ENCODE results near the gene TBX1.

The TBX1 gene

GRCh38 chr22:19815093-19815822, 54.7 kb downstream of the TBX1 start:
- H3K9me3 ChIP-seq: no peaks in the 10 kb centered on the region
- no peak for DNase-seq
- H3K36me3 ChIP-seq: no peaks in the 10 kb centered on the region
- H3K4me1 ChIP-seq: peaks cover 8% of the 10 kb centered on the region; the same call in 1 of the 2 replicates
- TF ChIP-seq CTCF (IDR thresholded peaks at IDR 0.05; ENCODE audit: low read depth, low read length): no peak
- H3K27me3 ChIP-seq: no peaks in the 10 kb centered on the region
- H3K4me3 ChIP-seq (ENCODE audit: low read depth, low read length): no peak overlapping the region

- DNase-seq: no peak
- H3K27me3 ChIP-seq: no peaks in the 10 kb centered on the region
Observed at GRCh38 chr22:19815823-19816290, 55.3 kb downstream of the TBX1 start.

GRCh38 chr22:19816372-19817119, 56.0 kb downstream of the TBX1 start:
- Histone ChIP-seq H3K36me3 (no peaks in the 10 kb centered on the region), H3K9me3 (no peaks in the 10 kb centered on the region), H3K4me1 (peaks cover 8% of the 10 kb centered on the region; the same call in 1 of the 2 replicates), H3K4me3 (ENCODE audit: low read depth, low read length) (no peak overlapping the region), H3K27me3 (no peaks in the 10 kb centered on the region)
- TF ChIP-seq CTCF (IDR thresholded peaks at IDR 0.05; ENCODE audit: low read depth, low read length): no peak
- DNase-seq: no peak

More at GRCh38 chr22:19815823-19816290, 55.3 kb downstream of the TBX1 start:
- H3K9me3 ChIP-seq: no peaks in the 10 kb centered on the region
- TF ChIP-seq CTCF (IDR thresholded peaks at IDR 0.05; ENCODE audit: low read depth, low read length): no peak
- H3K4me3 ChIP-seq (ENCODE audit: low read depth, low read length): no peak overlapping the region
- H3K36me3 ChIP-seq: no peaks in the 10 kb centered on the region
- H3K4me1 ChIP-seq: peaks cover 8% of the 10 kb centered on the region; the same call in 1 of the 2 replicates
